K562 (cell line): ENCODE measurements around the gene UBE2D2. TPM values are rescaled to one million over a fixed set of nuclear protein-coding genes. Genes with fewer than 3 reads are reported as not detected.

ENCODE experiments used
- ATAC-seq: fragments of 200-7000 bp; cut with Tn5 transposase; 3 replicates; pipeline ENCODE4 v1.9.1; 2020; ENCODE audit warnings: moderate library complexity
- BruUV-seq: library from RNA; stranded (reverse); fragments of 400-500 nt; replicated peaks from 2 replicates; lab custom pipeline; 2021; lab: Mats Ljungman, UMichigan
- CTCF ChIA-PET: fragments of 300-600 bp; formaldehyde crosslinking; extraction: SDS; loops from one replicate; lab custom pipeline; 2021; ENCODE audit warnings: low intra/inter-chr PET ratio; lab: Yijun Ruan, JAX
- POLR2A ChIA-PET: fragments of 300-600, 350-650 bp; sonication (Branson Sonifier 250); formaldehyde crosslinking; extraction: SDS; loops from one replicate; lab custom pipeline; 2021; ENCODE audit warnings: antibody characterized with exemption, inconsistent platforms; lab: Yijun Ruan, JAX
- DNase-seq, 4 experiments: peaks; one replicate each; pipeline versions ENCODE4 v3.0.0 to v3.0.0-alpha.2; 2011 to 2018; ENCODE audit warnings: low spot score in 3 of 4, mixed read lengths in 3 of 4; ENCODE audit errors: extremely low read depth in 1 of 4
- FAIRE-seq: peaks from 2 replicates; lab custom pipeline; 2011; peaks lifted over from hg19 to GRCh38; lab: Jason Lieb, UNC
- H2AFZ ChIP-seq: 2 replicates; pipeline ENCODE4 v1.6.0; 2011; ENCODE audit warnings: low read depth, low read length, control low read depth, inconsistent platforms
- H3K27ac ChIP-seq: fragments of 200-600 bp; 3 replicates; pipeline ENCODE4 v1.8.0; 2011; ENCODE audit warnings: low read depth, mild to moderate bottlenecking, control low read depth, inconsistent platforms, low read length, moderate library complexity, mixed read lengths; ENCODE audit errors: extremely low read depth
- H3K27me3 ChIP-seq, 2 experiments: fragments of 300-600 bp in 1 of 2; 2 replicates in 1 of 2; 3 replicates in 1 of 2; pipeline versions ENCODE4 v1.6.0 to v1.8.0; 2011; ENCODE audit warnings: inconsistent platforms in 2 of 2, low read length in 2 of 2, mild to moderate bottlenecking in 1 of 2, mixed read lengths in 1 of 2, moderate library complexity in 1 of 2; ENCODE audit not compliant: control insufficient read depth in 2 of 2, insufficient read depth in 2 of 2
- H3K36me3 ChIP-seq: fragments of 300-600 bp; 3 replicates; pipeline ENCODE4 v1.8.0; 2011; ENCODE audit warnings: mild to moderate bottlenecking, low read length, inconsistent platforms; ENCODE audit not compliant: control insufficient read depth, insufficient read depth
- H3K4me1 ChIP-seq, 2 experiments: fragments of 200-600 bp in 1 of 2; replicated peaks in 1 of 2; 2 replicates in 1 of 2; 3 replicates in 1 of 2; pipeline versions ENCODE4 v1.5.1 to v1.8.0; 2011; ENCODE audit warnings: inconsistent platforms in 2 of 2, low read length in 2 of 2, mild to moderate bottlenecking in 1 of 2, mixed read lengths in 1 of 2, moderate library complexity in 1 of 2; ENCODE audit not compliant: control insufficient read depth in 2 of 2, insufficient read depth in 2 of 2
- H3K4me2 ChIP-seq: 2 replicates; pipeline ENCODE4 v1.6.1; 2011; ENCODE audit warnings: low read length, control low read depth, inconsistent platforms, mixed read lengths; ENCODE audit not compliant: insufficient read depth
- H3K4me3 ChIP-seq: fragments of 200-600 bp; sonication (generic), shearing (Covaris generic); 2 replicates; pipeline ENCODE4 v1.5.1; 2016; ENCODE audit warnings: control low read depth, inconsistent platforms
- H3K79me2 ChIP-seq: fragments of 200-600 bp; 3 replicates; pipeline ENCODE4 v1.8.0; 2011; ENCODE audit warnings: low read length, inconsistent platforms; ENCODE audit not compliant: control insufficient read depth, insufficient read depth
- H3K9ac ChIP-seq, 2 experiments: 2 replicates each; pipeline versions ENCODE4 v1.6.0 to v1.6.1; 2011; ENCODE audit warnings: low read depth in 2 of 2, low read length in 2 of 2, control low read depth in 1 of 2, inconsistent platforms in 1 of 2, mild to moderate bottlenecking in 1 of 2, mixed read lengths in 1 of 2; ENCODE audit not compliant: insufficient read depth in 1 of 2
- H3K9me1 ChIP-seq: one replicate; pipeline ENCODE4 v1.6.0; 2011; ENCODE audit warnings: inconsistent platforms, mild to moderate bottlenecking, low read length, moderate library complexity; ENCODE audit not compliant: control insufficient read depth, insufficient read depth
- H3K9me3 ChIP-seq: replicated peaks from 2 replicates; pipeline ENCODE4 v1.5.1; 2011; ENCODE audit warnings: low read depth, low read length, inconsistent platforms; ENCODE audit not compliant: control insufficient read depth, insufficient read depth
- H4K20me1 ChIP-seq: replicated peaks from 2 replicates; pipeline ENCODE4 v1.6.1; 2011; ENCODE audit warnings: low read length, inconsistent platforms, mixed read lengths; ENCODE audit not compliant: control insufficient read depth, insufficient read depth
- CEBPG ChIP-seq, 3 experiments: fragments of 200-800 bp in 1 of 3; sonication (Bioruptor generic) in 1 of 3; sonication (generic) in 1 of 3; formaldehyde crosslinking in 1 of 3; IDR thresholded peaks in 2 of 3; conservative IDR thresholded peaks in 1 of 3; 2 replicates each; pipeline versions ENCODE4 v1.6.1 to v1.8.0; 2016 to 2022; ENCODE audit warnings: missing compliant biosample characterization in 2 of 3, missing genetic modification characterization in 2 of 3, mild to moderate bottlenecking in 1 of 3, missing genetic modification reagents in 1 of 3
- ESRRA ChIP-seq: fragments of 450-650 bp; IDR thresholded peaks from 2 replicates; pipeline ENCODE4 v1.6.1; 2014; ENCODE audit warnings: low read depth, mild to moderate bottlenecking, moderate library complexity, borderline replicate concordance
- GABPB1 ChIP-seq: sonication (generic); formaldehyde crosslinking; IDR thresholded peaks from 2 replicates; pipeline ENCODE4 v1.8.0; 2022; ENCODE audit warnings: mild to moderate bottlenecking, missing genetic modification reagents
- MYBL2 ChIP-seq, 2 experiments: fragments of 450-650 bp in 1 of 2; sonication (generic) in 1 of 2; formaldehyde crosslinking in 1 of 2; IDR thresholded peaks; 2 replicates each; pipeline versions ENCODE4 v1.6.1 to v1.8.1; 2017 to 2022; ENCODE audit warnings: borderline replicate concordance in 1 of 2, inconsistent platforms in 1 of 2, low read depth in 1 of 2, mild to moderate bottlenecking in 1 of 2, missing genetic modification reagents in 1 of 2, moderate library complexity in 1 of 2
- NBN ChIP-seq: fragments of 450-650 bp; IDR thresholded peaks from 2 replicates; pipeline ENCODE4 v1.6.1; 2016; ENCODE audit warnings: low read depth, mild to moderate bottlenecking
- NR4A1 ChIP-seq, 2 experiments: fragments of 250-450 bp in 1 of 2; fragments of 450-650 bp in 1 of 2; sonication (Bioruptor Pico) in 1 of 2; IDR thresholded peaks; 2 replicates each; pipeline versions ENCODE4 v1.4.0 to v1.6.1; 2016 to 2020; ENCODE audit warnings: mild to moderate bottlenecking in 2 of 2, missing compliant biosample characterization in 1 of 2, missing genetic modification characterization in 1 of 2, moderate library complexity in 1 of 2
- POLR2A ChIP-seq: fragments of 450-650 bp; conservative IDR thresholded peaks from 2 replicates; pipeline ENCODE4 v1.6.1; 2016
- PTTG1 ChIP-seq: fragments of 450-650 bp; IDR thresholded peaks from 2 replicates; pipeline ENCODE4 v1.6.1; 2016; ENCODE audit warnings: low read depth, mild to moderate bottlenecking, missing genetic modification characterization, missing compliant biosample characterization
- RAD21 ChIP-seq, 2 experiments: fragments of 250-450 bp in 1 of 2; fragments of 450-650 bp in 1 of 2; sonication (Bioruptor Pico) in 1 of 2; formaldehyde crosslinking in 1 of 2; IDR thresholded peaks in 1 of 2; conservative IDR thresholded peaks in 1 of 2; 2 replicates each; pipeline versions ENCODE4 v1.4.0 to v1.8.0; 2020 to 2022; ENCODE audit warnings: mild to moderate bottlenecking in 2 of 2, moderate library complexity in 1 of 2
- SLC30A9 ChIP-seq: fragments of 250-450 bp; sonication (Bioruptor Pico); IDR thresholded peaks from 2 replicates; pipeline ENCODE4 v1.8.0; 2022; ENCODE audit warnings: mild to moderate bottlenecking, moderate library complexity
- SMARCE1 ChIP-seq: fragments of 450-650 bp; IDR thresholded peaks from 2 replicates; pipeline ENCODE4 v1.7.1; 2016; ENCODE audit warnings: mild to moderate bottlenecking
- SREBF2 ChIP-seq: sonication (generic); formaldehyde crosslinking; IDR thresholded peaks from 2 replicates; pipeline ENCODE4 v1.4.0; 2020; ENCODE audit warnings: mild to moderate bottlenecking, missing genetic modification reagents
- ZNF232 ChIP-seq: sonication (generic); formaldehyde crosslinking; IDR thresholded peaks from 2 replicates; pipeline ENCODE4 v1.8.0; 2022; ENCODE audit warnings: mild to moderate bottlenecking, missing genetic modification reagents
- ZNF436 ChIP-seq: fragments of 250-450, 450-650 bp; sonication (Bioruptor Pico); formaldehyde crosslinking; IDR thresholded peaks from 2 replicates; pipeline ENCODE4 v1.7.0; 2020; ENCODE audit warnings: mild to moderate bottlenecking
- ZSCAN32 ChIP-seq: fragments of 450-650 bp; formaldehyde crosslinking; IDR thresholded peaks from 2 replicates; pipeline ENCODE4 v1.4.0; 2020; ENCODE audit warnings: mild to moderate bottlenecking, moderate library complexity
- WGBS: fragments of 100-300 bp; shearing (Covaris generic); methylation state at CpG from one replicate; pipeline ENCODE4 v1.1.6; 2016; ENCODE audit warnings: low coverage, mixed read lengths; ENCODE audit not compliant: insufficient coverage; ENCODE audit errors: missing lambda C conversion rate; 5-methylcytosine and 5-hydroxymethylcytosine counted together
- in situ Hi-C: fragments of 300-500 bp; cut with MboI; formaldehyde crosslinking; loops from 4 replicates; pipeline ENCODE4 v1.15.0; 2018; ENCODE audit warnings: inconsistent platforms, mixed read lengths
- intact Hi-C: fragments of 100-400 bp; cut with micrococcal nuclease; formaldehyde crosslinking; loops from 2 replicates; pipeline ENCODE4 v1.14.2; 2022
- polyA plus RNA-seq, 8 experiments: library from polyadenylated mRNA; depleted of rRNA in 4 of 8; stranded (reverse) in 5 of 8; unstranded in 3 of 8; fragments of >200 nt; fragmentation: Nextera tagmentation in 2 of 8; fragmentation: Illumina TruSeq in 1 of 8; extraction: Ambion mirVana in 2 of 8; extraction: Trizol in 1 of 8; gene quantifications; 2 replicates each; pipeline versions ENCODE4 v1.2.1 to v1.2.3, GENCODE V29; 2011 to 2014; ENCODE audit warnings: inconsistent platforms in 1 of 8, missing spikeins in 1 of 8
- total RNA-seq, 7 experiments: library from RNA; depleted of rRNA in 6 of 7; stranded (reverse); fragments of >200 nt in 6 of 7; fragmentation: Illumina TruSeq in 2 of 7; extraction: Trizol in 2 of 7; gene quantifications; 2 replicates each; pipeline versions ENCODE4 v1.2.1 to v1.2.3, GENCODE V29; 2011 to 2021; ENCODE audit warnings: low replicate concordance in 1 of 7

UBE2D2 gene
- total and polyA plus RNA-seq, 9 of the 15 experiments (the other 6 are each of a cell fraction or from before 2014, with no cell fraction given), result 53.6 to 198 (median 122) TPM

GRCh38 chr5:139575751-139576150 is 14.6 kb downstream of the UBE2D2 start:
- BruUV-seq, result no TSS peak
- peaks cover 4% of the 10 kb centered on the region in 2 experiments; a peak in 3 of 5 replicates for H3K4me1 ChIP-seq

GRCh38 chr5:139577689-139578290 is 16.7 kb downstream of the UBE2D2 start:
- in situ Hi-C loops, result no loop called here
- Histone ChIP-seq H3K9ac (no peak overlapping the region), H2AFZ (no peak overlapping the region), H3K79me2 (peaks cover 93% of the 10 kb centered on the region), H3K27ac (no peak overlapping the region), H3K27me3 (no peaks in the 10 kb centered on the region), H3K4me3 (no peak overlapping the region), H4K20me1 (peaks cover 30% of the 10 kb centered on the region), H3K4me2 (no peak overlapping the region), H3K9me3 (no peaks in the 10 kb centered on the region), H3K36me3 (peaks cover 46% of the 10 kb centered on the region), H3K9me1 (no peaks in the 10 kb centered on the region), H3K4me1 (peaks cover 4% of the 10 kb centered on the region in 2 experiments; a peak in 3 of 5 replicates)
- no TSS peak for BruUV-seq
- intact Hi-C loops, result no loop called here
- 91% methylated on average over 5 of the region's 5 CpGs for WGBS
- ATAC-seq, result no peak
- DNase-seq, result no peak
- CTCF ChIA-PET, result no interaction called here
- no peak for FAIRE-seq
- POLR2A ChIA-PET, result interaction anchor here (0.6 to 1.1 kb wide), 4 partner anchors 12 to 175 kb away, joined by 3 read pairs; no protein-coding TSS in a partner anchor
- TF ChIP-seq NR4A1 (CRISPR knock-in tag; IDR thresholded peaks at IDR 0.05) (no peak), NR4A1 (tag; IDR thresholded peaks at IDR 0.05) (no peak), SMARCE1 (no peak), NBN (no peak), MYBL2 (IDR thresholded peaks at IDR 0.05; ENCODE audit: low read depth) (no peak), MYBL2 (CRISPR knock-in tag; IDR thresholded peaks at IDR 0.05; ENCODE audit: borderline replicate concordance) (no peak), ZSCAN32 (no peak), CEBPG (CRISPR knock-in tag; IDR thresholded peaks at IDR 0.05) (no peak), CEBPG (tag; conservative IDR thresholded peaks at IDR 0.05 in 1 of 2, IDR thresholded peaks at IDR 0.05 in 1 of 2) (no peak), PTTG1 (tag) (no peak), ZNF436 (CRISPR knock-in tag) (no peak), RAD21 (CRISPR knock-in tag; conservative IDR thresholded peaks at IDR 0.05 in 1 of 2, IDR thresholded peaks at IDR 0.05 in 1 of 2) (no peak), ESRRA (no peak), POLR2A (no peak), SLC30A9 (no peak), SREBF2 (no peak), GABPB1 (CRISPR knock-in tag) (no peak)

More at GRCh38 chr5:139575751-139576150, 14.6 kb downstream of the UBE2D2 start:
- WGBS, result 92% methylated on average over 4 of the region's 4 CpGs
- H3K9me1 ChIP-seq, result no peaks in the 10 kb centered on the region
- TF ChIP-seq ZNF232, result no peak
- TF ChIP-seq, all 486 proteins: peak for 0
- CTCF ChIA-PET, result interaction anchor here (1.0 kb wide), 1 partner anchor 288 kb away, joined by 3 read pairs; no protein-coding TSS in a partner anchor
- DNase-seq (no peak), ATAC-seq (no peak), FAIRE-seq (no peak)
- Histone ChIP-seq H3K9ac (no peak overlapping the region), H3K4me3 (no peak overlapping the region), H3K27me3 (no peaks in the 10 kb centered on the region), H3K79me2 (peaks cover 93% of the 10 kb centered on the region), H2AFZ (no peak overlapping the region), H3K36me3 (peaks cover 56% of the 10 kb centered on the region), H3K4me2 (no peak overlapping the region), H4K20me1 (peaks cover 29% of the 10 kb centered on the region), H3K9me3 (no peaks in the 10 kb centered on the region), H3K27ac (no peak overlapping the region)
- in situ Hi-C loops (no loop called here), intact Hi-C loops (no loop called here)
- POLR2A ChIA-PET, result interaction anchor here (0.9 to 2.7 kb wide), 4 partner anchors 9 to 16 kb away, joined by 4 to 19 read pairs (median 8); partner anchors contain the start of gene UBE2D2
